Measurements from ENCODE around the gene PAEP.
"Not testable (repeated sequence)": the region's sequence is repeated elsewhere in the genome, so short reads cannot be mapped to it uniquely, and the experiment has no call there.

The PAEP gene

DNA sequence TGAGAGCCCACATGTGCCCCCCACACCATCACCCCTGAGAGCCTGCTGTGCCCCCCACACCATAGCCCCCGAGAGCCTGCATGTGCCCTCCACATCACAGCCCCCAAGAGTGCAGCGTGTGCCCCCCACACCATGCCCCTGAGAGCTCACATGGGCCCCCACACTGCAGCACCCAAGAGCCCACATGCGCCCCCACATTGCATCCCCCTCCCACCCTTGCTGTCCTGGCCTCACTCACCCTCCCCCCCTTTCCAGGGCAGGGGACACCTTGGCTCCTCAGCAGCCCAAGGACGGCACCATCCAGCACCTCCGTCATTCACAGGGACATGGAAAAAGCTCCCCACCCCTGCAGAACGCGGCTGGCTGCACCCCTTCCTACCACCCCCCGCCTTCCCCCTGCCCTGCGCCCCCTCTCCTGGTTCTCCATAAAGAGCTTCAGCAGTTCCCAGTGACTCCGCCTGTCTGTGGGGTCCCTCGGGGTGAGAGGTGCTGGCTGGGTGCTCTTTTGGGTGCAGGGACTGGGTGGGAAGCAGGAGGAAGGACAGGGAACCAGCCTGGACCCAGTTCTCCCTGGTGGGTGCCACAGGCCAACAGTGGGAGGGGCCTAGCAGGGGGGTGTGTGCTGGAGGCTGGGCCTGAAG lies 35.3 kb upstream of the PAEP start:
- DNase-seq (ENCODE audit: low read depth, low spot score), result no peak

DNA sequence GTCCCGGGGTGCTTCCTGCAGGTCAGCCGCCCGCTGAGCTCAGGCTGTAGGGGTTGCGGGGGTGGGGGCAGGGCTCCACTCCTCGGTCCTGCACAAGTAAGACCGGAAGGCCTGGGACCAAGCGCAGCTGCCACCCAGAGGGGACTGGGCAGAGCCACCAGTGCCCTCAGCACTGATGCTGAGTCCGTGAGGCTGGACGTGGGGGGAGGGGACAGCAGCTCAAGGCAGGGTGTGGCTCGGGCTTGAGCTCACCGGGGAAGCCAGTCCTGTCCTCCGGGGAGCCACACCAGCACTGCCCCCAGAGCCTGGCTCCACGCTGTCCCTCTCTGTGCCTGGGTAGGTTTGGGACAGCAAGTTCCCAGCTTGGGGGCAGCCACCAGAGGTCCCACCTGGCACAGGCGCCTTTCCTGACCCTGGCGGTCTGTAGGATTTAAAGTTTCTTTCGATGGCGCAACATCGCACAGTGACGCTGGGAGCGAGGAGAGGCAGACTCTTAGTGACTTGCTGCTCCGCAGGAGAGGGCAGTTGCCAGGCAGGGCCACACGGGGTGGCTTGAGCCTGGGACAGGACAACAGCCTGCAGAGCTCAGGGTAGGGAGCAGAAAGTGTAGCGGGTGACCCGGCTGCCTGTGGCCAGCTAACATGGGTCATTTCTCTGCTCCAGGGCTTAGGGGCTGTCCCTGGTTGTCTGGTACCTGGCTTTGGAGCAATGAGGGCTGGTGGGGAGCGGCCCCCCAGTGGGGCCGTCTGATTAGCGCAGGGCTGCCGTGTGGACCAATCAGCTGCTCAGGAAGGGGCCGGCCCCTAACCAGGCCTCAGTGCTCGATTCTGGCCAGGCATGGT lies 34.6 kb upstream of the PAEP start:
- no peak for DNase-seq (ENCODE audit: low read depth, low spot score)

DNA sequence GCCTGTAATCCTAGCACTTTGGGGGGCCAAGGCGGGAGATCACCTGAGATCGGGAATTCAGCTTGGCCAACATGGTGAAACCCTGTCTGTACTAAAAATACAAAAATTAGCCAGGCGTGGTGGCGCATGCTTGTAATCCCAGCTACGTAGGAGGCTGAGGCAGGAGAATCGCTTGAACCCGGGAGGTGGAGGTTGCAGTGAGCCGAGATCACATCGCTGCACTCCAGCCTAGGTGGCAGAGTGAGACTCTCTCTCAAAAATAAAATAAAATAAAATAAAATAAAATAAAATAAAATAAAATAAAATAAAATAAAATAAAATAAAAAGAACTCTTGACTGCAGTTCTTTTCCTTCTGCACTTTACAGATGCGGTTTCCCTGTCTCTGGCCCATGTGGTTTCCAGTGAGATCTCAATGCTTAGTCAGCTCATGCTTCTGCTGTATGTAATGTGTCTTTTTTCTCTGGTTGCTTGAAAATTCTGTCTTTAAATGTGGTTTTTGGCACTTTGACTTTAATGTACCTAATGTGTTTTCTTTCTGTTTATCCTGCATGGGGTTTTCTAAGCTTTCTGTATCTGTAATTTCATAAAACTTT lies 32.6 kb upstream of the PAEP start:
- DNase-seq (ENCODE audit: low read depth, low spot score), result not testable (repeated sequence)

DNA sequence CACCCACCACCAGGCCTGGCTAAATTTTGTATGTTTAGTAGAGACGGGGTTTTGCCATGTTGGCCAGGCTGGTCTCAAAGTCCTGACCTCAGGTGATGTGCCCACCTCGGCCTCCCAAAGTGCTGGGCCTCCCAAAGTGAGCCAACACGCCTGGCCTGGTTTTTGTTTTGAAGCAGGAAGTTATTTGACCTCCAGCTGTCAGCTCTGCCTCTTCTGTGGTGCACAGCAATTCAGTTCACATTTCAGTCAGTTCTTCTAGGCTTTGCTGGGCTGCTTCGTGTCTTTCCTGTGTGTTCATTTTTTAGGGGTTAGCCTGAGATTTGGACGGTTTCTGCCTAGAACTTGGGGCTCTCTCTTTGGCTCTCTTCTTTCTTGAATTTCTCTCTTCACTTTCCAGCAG lies 31.4 kb upstream of the PAEP start:
- no peak for DNase-seq (ENCODE audit: low read depth, low spot score)

DNA sequence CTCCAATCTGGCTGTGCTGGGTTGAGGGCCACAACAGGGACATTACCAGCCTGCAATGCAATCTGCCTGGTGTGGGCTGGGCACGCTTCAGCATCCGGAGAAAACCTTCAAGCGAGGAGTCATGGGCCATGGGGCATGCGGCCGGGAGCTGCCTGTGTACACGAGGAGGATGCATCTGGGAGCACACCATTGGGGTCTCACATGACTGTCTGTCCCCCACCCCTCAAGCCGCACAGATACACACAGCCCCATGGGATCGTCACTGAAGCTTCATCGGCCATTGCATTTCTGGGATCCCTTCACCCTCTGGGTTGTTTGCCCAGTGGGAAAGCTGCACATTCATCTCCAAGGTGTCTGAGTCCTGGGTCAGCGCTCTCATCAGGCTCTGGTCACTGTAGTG lies 30.5 kb upstream of the PAEP start:
- DNase-seq (ENCODE audit: low read depth, low spot score), result no peak

DNA sequence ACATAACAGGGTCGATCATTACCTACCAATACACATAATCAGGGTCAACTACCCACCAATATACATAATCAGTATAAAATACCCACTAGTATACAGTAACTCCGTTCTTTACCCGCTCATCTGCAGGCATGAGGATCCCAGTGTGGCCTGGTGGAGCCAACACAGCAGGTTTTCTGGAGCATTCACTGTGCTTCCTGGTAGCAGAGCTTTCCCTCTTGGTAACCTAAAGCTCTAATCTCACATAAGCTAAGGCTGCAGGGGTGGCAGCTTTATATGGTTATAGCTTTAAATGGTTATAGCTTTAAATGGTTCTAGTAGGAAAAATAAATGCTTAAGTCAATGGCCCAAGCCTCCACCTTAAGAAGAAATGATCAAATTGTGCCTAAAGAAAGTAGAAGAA lies 28.4 kb upstream of the PAEP start:
- no peak for DNase-seq (ENCODE audit: low read depth, low spot score)

DNA sequence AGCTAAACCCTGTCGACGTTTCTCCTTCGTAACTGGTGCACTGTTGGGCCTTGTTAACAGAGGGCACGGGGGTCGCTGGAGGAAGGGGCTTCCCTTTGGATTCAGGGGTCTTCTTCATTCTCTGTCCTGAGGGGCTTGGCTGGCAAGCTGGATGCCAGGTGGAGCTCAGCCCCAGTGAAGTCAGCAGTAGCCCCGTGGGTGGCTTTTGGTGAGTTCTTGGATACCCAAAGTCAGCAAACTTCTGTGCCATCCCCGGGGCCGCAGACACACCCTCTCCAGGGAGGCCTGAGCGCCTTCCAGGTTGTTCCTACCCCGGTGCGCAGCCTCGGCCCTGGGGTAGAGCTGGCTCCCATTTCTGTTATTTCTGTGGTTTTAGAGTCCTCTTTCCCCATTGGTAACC lies 27.9 kb upstream of the PAEP start:
- no peak for DNase-seq (ENCODE audit: low read depth, low spot score)

DNA sequence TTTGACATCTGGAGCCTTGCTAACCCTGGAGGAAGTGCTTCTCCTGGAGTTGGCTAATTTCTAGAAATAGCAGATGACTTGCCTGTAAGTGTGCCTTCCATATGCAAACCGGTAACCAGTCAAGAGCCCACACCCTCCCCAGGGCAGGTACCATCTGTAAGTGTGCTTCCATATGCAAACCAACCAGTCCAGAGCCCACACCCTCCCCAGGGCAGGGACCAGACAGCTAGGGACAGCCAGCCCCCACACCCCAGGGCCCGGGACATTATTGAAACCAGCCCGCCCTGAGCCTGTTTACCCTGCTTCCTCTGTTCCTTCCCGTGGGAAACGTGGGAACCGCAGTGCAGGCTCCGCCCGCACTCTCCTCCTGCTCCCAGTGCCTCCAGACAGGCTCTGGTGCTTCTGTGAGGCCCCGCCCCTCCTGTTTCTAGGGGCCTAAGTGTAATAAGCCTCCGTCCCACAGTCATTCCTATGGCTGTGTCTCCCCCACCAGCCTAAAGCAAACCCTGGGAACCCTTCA lies 27.3 kb upstream of the PAEP start:
- DNase-seq (ENCODE audit: low read depth, low spot score), result not testable (repeated sequence)

DNA sequence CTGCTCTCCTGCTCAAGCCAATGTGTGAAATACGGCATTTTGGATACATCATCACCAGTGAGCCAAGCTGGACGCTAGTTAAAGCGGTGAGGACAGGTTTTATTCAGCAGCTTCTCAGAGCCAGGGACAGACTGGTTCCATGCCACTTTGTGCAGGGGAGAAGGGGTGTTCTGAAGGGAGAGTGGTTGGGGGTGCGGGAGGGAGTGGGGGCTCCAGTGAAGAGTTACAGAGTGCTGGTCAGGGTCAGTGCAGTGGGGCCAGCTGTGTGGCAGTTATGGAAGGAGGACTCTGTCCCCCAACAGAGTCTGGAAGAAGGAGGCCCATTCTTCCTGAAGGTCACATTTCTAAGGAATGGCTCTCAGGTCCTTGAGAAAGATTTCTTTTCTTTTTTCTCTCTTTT lies 26.7 kb upstream of the PAEP start:
- DNase-seq (ENCODE audit: low read depth, low spot score), result not testable (repeated sequence)

DNA sequence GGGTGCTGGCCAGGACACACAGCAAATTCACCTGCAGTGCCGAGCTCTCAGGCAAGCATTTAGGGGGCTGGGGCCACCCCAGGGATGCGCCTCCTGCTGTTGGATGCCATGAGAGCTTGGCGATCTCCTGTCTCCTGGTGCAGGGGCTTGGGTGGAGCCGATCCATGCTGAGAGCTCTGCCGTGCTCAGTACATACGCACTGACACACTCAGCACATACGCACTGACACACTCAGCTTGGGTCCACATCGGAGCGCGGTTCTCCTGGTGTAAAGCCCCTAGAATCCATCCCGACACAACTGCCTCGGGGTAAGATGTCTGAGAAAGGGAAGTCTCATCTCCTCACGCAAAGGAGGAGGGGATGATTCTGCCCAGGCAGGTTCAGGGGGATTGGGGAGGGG lies 25.9 kb upstream of the PAEP start:
- not testable (repeated sequence) for DNase-seq (ENCODE audit: low read depth, low spot score)

DNA sequence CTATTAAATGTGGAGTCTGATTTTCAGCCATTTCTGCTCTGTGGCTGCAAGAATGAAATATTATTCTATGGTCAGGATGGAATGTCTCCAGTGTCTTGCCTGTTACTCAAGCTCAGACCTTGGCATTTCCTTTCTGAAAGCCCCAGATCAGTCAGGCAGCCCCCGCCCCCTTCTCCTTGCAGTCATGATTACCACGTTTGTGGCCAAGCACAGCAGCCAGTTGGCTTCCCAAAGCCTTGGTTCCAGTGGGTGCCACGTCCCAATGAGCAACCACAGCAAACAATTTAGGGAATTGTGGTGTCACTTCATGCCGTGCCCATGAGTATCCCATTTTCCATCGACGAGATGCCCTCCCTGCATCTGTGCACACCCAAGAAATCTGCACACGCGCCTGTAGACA lies 25.3 kb upstream of the PAEP start:
- no peak for DNase-seq (ENCODE audit: low read depth, low spot score)

DNA sequence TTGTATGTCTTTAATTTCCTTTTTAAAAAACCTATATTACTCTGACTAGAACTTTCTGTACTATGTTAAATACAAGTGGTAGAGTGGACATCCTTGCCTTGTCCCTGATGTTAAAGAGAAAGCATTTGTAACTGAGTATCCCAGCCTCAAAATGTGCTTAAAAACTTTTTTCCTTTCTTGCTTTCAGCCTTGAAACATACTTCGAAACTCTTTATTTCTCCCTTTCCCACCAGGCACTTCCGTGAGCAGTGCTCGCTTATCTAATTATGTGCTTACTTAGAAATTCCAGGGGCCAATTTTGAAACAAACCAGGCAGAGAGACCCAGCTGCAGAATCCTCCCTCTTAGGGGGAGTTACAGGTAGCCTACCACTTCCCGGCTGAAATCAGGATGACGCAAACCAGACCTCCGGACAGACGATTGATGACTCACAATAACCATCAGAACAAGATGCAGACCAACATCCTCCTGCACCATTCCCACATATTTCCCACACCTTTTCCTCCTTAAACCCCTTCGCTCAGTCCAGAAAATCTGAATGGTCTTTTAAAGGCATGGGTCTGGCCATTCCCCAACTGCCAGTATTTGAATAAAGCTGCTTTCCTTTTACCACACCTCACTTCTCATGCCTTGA lies 18.2 kb upstream of the PAEP start:
- DNase-seq (ENCODE audit: low read depth, low spot score), result not testable (repeated sequence)

DNA sequence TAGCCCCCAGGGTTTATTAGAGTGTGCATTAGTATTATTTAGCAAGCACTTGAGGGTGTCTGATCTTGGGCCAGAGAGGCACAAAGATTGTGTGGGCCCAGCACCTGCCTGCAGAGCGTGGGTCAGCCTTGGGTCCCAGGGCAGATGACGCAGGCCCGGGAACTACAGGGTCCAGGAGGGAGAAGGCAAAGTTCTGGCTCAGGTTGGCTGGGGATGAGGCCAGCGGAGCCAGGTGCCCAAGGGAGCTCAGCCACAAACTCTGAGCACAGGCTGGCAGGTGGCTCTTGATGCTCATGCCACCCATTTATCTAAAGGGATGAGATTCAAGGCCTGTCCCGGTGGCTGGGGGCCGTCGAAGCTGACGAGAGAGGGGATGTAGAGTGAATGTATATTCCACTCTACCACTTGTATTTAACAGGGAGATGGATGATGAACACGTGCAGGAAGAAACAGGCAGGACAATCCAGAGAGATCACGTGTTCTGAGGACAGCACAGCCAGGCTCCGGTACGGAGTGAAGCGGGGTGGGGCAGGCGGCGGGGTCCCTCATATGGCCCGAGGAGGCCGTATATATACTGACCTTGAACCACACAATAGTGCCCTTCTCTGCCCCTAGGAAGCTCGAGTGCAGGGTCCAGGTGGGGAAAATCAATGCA lies 16.4 kb upstream of the PAEP start:
- DNase-seq (ENCODE audit: low read depth, low spot score), result no peak

DNA sequence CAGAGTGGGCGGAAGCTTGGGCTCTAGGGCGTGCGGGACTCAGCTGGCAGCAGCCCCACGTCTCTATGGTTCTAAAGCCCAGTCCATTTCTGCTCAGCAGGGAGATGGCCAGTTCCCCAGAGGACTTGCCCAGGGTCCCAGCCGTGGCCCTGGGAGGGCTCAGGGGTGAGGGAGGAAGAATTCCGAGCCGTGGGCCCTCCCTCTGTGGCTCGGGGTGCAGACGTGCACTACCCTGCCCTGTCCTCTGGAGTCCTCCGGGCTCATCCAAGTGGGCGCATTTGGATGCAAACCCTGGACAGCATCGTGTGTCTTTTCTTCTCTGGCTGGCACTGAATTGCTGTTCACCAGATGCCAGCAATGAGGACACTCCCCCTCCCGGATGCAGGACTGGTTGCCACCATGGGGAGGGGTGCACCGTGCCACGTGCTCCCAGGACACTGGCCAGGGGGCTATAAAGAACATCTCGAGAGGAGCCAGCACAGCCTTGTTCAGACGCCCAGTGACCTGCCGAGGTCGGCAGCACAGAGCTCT lies 15.8 kb upstream of the PAEP start, which contains the start of gene OBP2A:
Gene OBP2A (plus strand): TSS at position 481 of the 531 bp plus-strand sequence. CDS start 55 bp downstream, outside the sequence.
- DNase-seq (ENCODE audit: low read depth, low spot score), result not testable (repeated sequence)

DNA sequence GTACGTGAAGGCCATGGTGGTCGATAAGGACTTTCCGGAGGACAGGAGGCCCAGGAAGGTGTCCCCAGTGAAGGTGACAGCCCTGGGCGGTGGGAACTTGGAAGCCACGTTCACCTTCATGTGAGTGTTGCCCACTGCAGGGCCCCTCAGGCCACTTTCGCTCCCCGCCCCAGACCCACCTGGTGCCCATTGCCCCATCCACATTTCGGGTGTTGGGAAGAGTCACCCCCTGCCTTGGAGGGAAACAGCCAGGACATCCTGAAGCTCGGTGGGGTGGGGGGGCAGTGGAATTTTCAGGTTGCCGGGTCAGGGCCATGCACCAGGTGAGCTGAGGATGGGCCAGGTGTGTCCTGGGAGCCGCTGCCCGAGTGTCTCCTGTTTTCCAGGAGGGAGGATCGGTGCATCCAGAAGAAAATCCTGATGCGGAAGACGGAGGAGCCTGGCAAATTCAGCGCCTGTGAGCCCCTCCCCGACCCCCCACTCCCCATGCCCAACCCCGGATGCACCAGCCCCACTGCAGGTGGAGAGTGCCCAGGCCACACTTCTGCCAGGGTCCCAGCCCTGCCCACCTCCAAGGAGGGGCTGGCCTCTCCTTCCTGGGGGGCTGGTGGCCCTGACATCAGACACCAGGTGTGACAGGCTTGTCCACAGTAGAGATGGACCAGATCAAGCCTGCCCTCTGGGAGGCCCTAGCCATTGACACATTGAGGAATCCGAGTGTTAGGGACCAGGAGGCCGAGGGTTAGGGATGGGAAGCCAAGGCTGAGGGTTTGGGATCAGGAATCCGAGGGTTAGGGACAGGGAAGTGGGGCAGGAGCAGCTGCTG lies 14.6 kb upstream of the PAEP start:
- not testable (repeated sequence) for DNase-seq (ENCODE audit: low read depth, low spot score)

DNA sequence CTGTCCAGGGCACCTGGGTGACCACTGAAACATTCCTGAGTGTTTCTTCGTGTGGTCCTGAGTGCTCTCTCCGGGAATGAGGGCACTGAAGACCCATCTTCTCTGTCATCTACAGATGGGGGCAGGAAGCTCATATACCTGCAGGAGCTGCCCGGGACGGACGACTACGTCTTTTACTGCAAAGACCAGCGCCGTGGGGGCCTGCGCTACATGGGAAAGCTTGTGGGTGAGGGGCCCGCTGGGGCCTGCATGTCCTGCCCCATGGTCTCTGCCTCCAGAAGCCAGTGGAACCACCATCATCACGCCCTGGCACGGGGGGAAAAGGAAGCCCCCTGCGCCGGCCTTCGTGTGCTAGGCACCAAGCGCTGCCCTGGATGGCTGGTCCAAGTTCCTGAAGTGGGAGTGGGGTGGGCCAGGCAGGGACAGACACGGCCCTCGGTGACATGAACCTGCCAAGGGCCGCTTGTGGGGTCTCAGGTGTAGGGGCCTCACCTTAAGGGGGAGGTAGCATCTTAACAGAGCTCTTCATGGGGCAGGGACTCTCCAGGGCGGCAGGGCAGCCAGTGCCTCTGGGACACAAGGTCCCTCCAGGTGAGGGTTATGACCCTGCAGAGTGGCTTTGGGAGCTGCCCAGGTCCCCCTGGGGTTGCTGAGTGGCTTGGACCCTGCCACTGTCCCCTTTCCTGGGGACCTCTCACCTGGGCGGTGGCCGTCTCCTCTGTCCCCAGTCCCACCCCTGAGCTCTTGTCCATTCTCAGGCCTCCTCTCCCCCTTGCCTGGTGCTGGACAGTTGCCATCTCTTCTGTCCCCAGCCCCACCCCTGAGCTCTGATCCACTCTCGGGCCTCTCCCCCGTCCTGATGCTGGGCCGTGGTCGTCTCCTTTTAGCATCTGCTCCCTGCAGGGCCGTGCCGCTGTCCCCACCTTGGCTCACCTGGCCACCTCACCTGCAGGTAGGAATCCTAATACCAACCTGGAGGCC lies 13.5 kb upstream of the PAEP start:
- DNase-seq (ENCODE audit: low read depth, low spot score), result no peak

DNA sequence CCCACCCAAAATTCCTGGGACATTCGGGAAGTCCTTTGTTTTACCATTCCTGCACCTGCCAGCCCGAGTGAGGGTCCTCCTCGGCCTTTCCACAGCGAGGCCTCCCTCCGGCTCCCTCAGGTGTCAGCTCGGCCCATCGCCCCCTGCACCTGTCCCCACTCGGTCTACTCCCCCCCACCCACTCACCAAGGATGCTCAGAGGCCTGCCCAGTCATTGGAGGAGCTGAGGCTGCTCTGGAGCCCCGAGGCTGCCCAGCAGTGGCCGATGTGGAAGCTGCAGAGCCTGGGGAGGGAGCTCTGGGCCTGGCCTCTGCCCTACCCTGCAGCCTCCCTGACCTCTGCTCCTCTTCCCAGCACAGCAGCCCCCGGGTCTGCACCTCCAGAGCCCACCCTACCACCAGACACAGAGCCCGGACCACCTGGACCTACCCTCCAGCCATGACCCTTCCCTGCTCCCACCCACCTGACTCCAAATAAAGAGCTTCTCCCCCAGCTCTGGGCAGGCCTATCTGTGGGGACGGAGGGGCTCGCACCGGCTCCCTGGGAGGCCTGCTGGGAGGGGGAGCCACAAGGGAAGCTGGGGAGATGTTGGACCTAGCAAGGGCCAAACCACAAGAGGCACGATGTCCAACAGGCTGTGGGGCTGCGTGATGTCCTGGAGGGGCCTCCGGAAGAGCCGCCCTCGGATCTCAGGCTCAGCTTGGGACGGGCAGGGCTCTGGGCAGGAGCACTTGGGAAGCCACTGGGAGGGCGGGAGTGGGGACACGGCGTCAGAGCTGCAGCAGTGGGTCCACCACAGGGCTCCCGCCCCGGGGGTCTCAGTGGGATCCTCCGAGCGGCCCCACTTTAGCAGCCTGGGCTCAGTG lies 11.8 kb upstream of the PAEP start:
- DNase-seq (ENCODE audit: low read depth, low spot score), result not testable (repeated sequence)

DNA sequence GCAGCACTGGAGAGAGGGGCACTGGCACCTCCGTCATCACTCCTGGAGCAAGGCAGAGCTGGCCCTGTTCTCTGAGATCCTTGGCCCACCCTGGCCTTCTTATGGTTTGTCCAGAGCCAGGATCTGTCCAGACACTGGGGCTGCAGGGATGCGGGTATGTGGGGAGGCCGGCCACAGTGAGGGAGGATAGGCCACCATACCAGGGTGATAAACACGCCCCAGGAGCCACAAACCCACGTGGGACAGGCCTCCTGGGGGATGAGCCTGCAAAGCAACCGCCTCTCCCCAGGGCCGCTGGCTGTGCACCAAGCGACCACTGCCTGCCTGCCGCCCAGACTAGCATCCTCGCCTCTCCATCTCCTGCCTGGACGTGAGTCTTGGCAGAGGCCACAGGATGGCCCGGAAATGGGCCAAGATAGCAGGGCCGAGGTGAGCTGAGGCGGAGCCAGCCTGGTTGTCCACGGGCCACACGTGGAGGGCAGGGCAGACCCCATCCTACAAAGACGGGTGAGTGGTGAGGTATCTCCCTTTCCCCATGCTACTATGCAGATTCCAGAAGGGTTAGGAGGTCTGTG lies 11.1 kb upstream of the PAEP start:
- no peak for DNase-seq (ENCODE audit: low read depth, low spot score)
